ENCODE results near the gene SPEF1. TPM values are rescaled to one million over a fixed set of nuclear protein-coding genes. Genes with fewer than 3 reads are reported as not detected.

Gene SPEF1
- total RNA-seq, 2 experiments from 2014 or later = not detected

- no peaks in the 10 kb centered on the region for H3K9me3 ChIP-seq (ENCODE audit: control insufficient read depth in 1 of 2, insufficient read depth in 1 of 2, low read length in 2 of 2)
- ATAC-seq (ENCODE audit: poor library complexity) (no peak), DNase-seq (no peak)
- Mint-ChIP-seq H3K27ac (no peak overlapping the region), H3K27me3 (peaks cover 15% of the 10 kb centered on the region), H3K4me1 (ENCODE audit: low read depth) (no peaks in the 10 kb centered on the region), H3K4me3 (no peak overlapping the region), H3K9me3 (no peaks in the 10 kb centered on the region), H3K36me3 (ENCODE audit: low read depth) (no peaks in the 10 kb centered on the region)
- POLR2A ChIA-PET = no interaction called here
- intact Hi-C loops (cut with DNase I, micrococcal nuclease) = no loop called here
- H3K36me3 ChIP-seq (ENCODE audit: insufficient read depth, low read length) = no peaks in the 10 kb centered on the region
- H3K27ac ChIP-seq (ENCODE audit: low read depth in 1 of 2, low read length in 2 of 2) = no peak overlapping the region
- H3K4me3 ChIP-seq (ENCODE audit: low read length) = no peak overlapping the region
- CTCF ChIA-PET = no interaction called here
- H3K4me1 ChIP-seq (ENCODE audit: insufficient read depth, low read length) = no peaks in the 10 kb centered on the region
- no peak for TF ChIP-seq CTCF (IDR thresholded peaks at IDR 0.05)
- peaks cover 2 to 3% of the 10 kb centered on the region in 2 experiments for H3K27me3 ChIP-seq (ENCODE audit: control insufficient read depth in 1 of 2, insufficient read depth in 2 of 2, low read length in 2 of 2)
Observed at GRCh38 chr20:3738111-3739053, 42.9 kb downstream of the SPEF1 start.

- H3K27ac ChIP-seq (ENCODE audit: low read depth in 1 of 2, low read length in 2 of 2) = no peak overlapping the region
- no peaks in the 10 kb centered on the region for H3K36me3 ChIP-seq (ENCODE audit: insufficient read depth, low read length)
- no peak for ATAC-seq (ENCODE audit: poor library complexity)
- no peaks in the 10 kb centered on the region for H3K9me3 Mint-ChIP-seq
- H3K4me3 ChIP-seq (ENCODE audit: low read length) = no peak overlapping the region
- H3K27me3 Mint-ChIP-seq = peaks cover 34% of the 10 kb centered on the region
- H3K9me3 ChIP-seq (ENCODE audit: control insufficient read depth in 1 of 2, insufficient read depth in 1 of 2, low read length in 2 of 2) = no peaks in the 10 kb centered on the region
- ChIA-PET CTCF (no interaction called here), POLR2A (no interaction called here)
- no peaks in the 10 kb centered on the region for H3K4me1 ChIP-seq (ENCODE audit: insufficient read depth, low read length)
- peaks cover 18 to 21% of the 10 kb centered on the region in 2 experiments for H3K27me3 ChIP-seq (ENCODE audit: control insufficient read depth in 1 of 2, insufficient read depth in 2 of 2, low read length in 2 of 2)
- intact Hi-C loops (cut with DNase I, micrococcal nuclease) = no loop called here
- TF ChIP-seq CTCF (IDR thresholded peaks at IDR 0.05) = no peak
- no peaks in the 10 kb centered on the region for H3K4me1 Mint-ChIP-seq (ENCODE audit: low read depth)
- no peak for DNase-seq
- no peak overlapping the region for H3K27ac Mint-ChIP-seq
- H3K36me3 Mint-ChIP-seq (ENCODE audit: low read depth) = no peaks in the 10 kb centered on the region
- H3K4me3 Mint-ChIP-seq = no peak overlapping the region
Observed at GRCh38 chr20:3735768-3736167, 45.5 kb downstream of the SPEF1 start.

- no peaks in the 10 kb centered on the region for H3K9me3 Mint-ChIP-seq
- H3K27me3 Mint-ChIP-seq = peaks cover 46% of the 10 kb centered on the region
- H3K36me3 Mint-ChIP-seq (ENCODE audit: low read depth) = no peaks in the 10 kb centered on the region
- ATAC-seq (ENCODE audit: poor library complexity) (no peak), DNase-seq (no peak)
- ChIA-PET POLR2A (no interaction called here), CTCF (no interaction called here)
- TF ChIP-seq CTCF (IDR thresholded peaks at IDR 0.05) = no peak
- no peaks in the 10 kb centered on the region for H3K4me1 Mint-ChIP-seq (ENCODE audit: low read depth)
- Histone ChIP-seq H3K27me3 (ENCODE audit: control insufficient read depth in 1 of 2, insufficient read depth in 2 of 2, low read length in 2 of 2) (peaks cover 26 to 29% of the 10 kb centered on the region in 2 experiments), H3K4me3 (ENCODE audit: low read length) (no peak overlapping the region), H3K9me3 (ENCODE audit: control insufficient read depth in 1 of 2, insufficient read depth in 1 of 2, low read length in 2 of 2) (no peaks in the 10 kb centered on the region), H3K4me1 (ENCODE audit: insufficient read depth, low read length) (no peaks in the 10 kb centered on the region), H3K27ac (ENCODE audit: low read depth in 1 of 2, low read length in 2 of 2) (no peak overlapping the region), H3K36me3 (ENCODE audit: insufficient read depth, low read length) (no peaks in the 10 kb centered on the region)
- no peak overlapping the region for H3K27ac Mint-ChIP-seq
- intact Hi-C loops (cut with DNase I, micrococcal nuclease) = no loop called here
- no peak overlapping the region for H3K4me3 Mint-ChIP-seq
Observed at GRCh38 chr20:3734111-3734843, 47.0 kb downstream of the SPEF1 start.
